GM21619 (cell line): ENCODE results near the gene DCAF10.
A peak's percentile ranks its signal among the peaks of the same experiment; 100 is the strongest.
"Not testable (repeated sequence)": the region's sequence is repeated elsewhere in the genome, so short reads cannot be mapped to it uniquely, and the experiment has no call there.

Experiments used
- ATAC-seq: cut with Tn5 transposase; IDR thresholded peaks from one replicate; pipeline ENCODE4 v1.9.1; 2021; ENCODE audit not compliant: unreplicated experiment

The DCAF10 gene

DNA sequence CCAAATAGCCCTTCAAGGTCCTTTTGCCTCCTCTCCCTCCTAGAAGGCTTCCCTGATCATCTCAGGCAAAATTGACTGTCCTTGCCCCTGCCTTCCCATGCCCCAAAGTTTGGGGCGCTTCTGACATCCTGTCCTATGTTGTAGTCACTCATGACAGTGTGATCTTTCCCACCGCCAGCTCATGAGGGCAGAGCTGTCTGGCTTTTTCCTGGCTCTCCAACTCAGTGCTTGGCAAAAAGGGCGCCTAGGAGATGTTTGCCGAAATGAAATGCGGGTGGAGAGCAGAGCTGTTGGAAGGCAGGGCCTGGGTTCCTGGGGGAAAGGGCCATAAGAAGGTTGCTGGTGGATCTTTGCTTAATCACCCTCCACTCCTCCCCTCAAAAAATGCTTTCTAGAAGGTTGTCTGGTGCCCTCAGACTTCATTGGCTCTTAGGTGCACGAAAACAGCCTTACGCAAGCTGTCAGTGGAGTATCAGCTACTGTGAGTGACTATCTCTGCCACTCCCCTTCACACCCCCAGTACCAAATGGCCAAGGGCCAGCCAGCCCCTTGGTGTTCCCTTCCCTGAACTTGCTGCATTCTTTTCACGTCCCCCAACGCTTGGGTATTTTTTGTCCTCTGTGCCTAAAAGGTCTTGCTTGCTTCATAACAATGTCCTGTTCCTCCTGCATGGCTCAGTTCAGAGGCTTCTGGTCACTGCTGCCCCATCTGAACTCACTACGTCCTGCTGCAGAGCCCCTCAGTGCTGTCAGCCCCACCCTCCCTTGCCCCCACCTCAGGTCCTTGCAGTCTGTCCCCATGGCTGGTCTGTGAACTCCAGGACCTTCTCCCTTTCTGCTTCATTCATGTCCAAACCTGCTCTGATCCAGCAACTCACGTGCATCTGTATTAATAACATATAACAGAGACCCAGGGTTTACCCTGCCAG, 106.0 kb downstream of the DCAF10 start:
- ATAC-seq = no peak

DNA sequence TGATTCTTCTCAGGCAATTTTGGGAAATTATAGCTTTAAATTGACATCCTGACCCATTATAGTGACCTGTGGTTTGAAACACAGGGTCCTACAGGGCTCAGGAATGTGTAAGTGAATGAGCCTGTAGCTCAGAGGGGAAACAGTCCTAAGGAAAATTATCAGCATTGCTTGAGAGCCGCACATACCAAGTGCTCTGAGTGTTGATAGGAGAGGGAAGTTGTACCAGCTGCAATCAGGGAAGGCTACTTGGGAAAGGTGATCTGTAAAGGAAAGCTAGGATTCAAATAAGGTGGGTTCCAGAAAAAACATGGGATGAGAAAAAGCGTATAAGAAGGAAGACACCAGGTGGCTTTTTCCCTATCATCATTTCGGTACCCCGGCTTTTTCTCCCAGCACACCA, 107.7 kb downstream of the DCAF10 start:
- ATAC-seq = no peak

DNA sequence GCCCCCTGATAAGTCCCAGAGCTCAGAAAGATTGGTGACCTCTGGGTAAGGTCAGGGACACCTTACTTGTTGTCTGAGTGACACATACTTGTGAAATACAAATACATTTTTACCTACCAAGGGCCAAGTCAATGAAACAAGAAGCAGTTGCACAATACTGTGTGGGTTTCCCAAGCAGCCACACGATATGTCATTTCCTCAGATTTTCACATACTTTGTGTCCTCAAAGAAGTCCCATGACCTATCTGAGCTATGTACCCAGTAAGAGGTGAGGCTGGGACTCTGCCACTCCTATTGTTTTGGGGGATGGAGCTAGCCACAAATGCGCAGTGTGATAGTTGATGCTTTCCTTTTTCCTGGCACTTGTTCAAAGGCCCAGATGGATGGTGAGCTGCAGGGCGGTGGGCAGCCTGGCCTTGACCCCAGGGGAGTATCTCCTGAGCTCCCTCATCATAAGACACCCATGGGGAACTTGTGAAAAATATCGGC, 108.1 kb downstream of the DCAF10 start:
- no peak for ATAC-seq

DNA sequence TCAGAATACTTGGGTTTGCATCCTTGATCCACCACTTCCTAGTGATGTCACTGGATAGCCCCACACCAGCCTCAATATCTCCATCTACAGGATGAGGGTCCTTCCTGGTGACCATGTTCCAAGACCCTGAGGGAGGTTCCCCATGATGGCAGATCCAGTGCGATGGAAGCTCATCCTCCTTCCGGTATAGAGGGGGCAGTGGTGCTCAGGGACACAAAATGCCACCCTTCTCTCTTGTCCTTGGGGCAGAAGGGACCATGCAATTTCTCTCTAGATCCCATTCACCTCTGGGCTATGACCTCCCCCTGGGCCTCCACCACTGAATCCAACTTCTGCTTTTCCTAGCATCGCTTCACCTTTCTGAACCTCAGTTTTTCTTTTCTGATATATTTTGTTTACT, 108.7 kb downstream of the DCAF10 start:
- no peak for ATAC-seq

DNA sequence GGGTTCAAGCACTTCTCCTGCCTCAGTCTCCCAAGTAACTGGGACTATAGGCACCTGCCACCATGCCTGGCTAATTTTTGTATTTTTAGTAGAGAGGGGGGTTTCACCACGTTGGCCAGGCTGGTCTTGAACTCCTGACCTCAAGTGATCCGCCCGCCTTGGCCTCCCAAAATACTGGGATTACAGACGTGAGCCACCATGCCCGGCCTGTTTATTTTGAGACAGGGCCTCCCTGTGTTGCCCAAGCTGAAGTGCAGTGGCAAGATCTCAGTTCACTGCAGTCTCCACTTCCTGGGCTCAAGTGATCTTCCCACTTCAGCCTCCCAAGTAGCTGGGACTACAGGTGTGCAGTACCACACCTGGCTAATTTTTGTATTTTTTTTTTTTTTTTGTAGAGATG, 109.2 kb downstream of the DCAF10 start:
- not testable (repeated sequence) for ATAC-seq

DNA sequence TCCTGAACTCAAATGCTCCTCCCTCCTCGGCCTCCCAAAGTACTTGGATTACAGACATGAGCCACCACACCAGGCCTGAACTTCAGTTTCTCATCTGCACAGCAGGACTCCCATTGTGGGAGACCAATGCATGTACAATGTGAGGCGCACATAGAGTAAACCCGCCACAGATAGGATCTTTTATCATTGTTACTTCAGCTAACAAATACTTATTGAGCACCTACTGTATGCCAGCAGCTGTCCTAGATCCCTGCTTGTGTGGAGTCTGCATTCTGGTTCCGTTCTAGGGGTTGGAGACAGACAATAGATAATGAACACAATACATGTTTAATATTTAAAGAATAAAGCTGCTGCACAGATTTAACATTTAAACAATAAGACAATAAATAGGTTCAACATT, 109.7 kb downstream of the DCAF10 start:
- ATAC-seq = no peak

DNA sequence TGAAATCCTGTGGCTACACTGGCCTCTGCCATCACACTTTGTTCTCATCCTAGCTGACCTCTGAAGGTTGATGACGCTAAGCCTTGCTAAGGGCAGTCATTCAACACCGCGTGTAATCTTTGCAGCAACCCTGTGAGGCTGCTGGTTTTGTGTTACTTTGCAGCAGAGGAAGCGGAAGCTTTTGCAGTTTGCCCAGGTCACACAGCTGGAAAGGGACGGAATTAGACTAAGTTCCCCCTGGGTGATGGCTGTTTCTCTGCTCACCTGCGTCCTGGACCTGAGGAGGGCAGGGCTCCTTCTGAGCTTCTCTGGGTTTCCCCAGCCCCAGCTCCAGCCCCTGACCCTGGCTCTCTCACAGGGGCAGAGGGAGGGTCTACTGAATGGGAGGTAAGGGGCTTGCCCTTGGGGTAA, 110.7 kb downstream of the DCAF10 start:
- no peak for ATAC-seq

DNA sequence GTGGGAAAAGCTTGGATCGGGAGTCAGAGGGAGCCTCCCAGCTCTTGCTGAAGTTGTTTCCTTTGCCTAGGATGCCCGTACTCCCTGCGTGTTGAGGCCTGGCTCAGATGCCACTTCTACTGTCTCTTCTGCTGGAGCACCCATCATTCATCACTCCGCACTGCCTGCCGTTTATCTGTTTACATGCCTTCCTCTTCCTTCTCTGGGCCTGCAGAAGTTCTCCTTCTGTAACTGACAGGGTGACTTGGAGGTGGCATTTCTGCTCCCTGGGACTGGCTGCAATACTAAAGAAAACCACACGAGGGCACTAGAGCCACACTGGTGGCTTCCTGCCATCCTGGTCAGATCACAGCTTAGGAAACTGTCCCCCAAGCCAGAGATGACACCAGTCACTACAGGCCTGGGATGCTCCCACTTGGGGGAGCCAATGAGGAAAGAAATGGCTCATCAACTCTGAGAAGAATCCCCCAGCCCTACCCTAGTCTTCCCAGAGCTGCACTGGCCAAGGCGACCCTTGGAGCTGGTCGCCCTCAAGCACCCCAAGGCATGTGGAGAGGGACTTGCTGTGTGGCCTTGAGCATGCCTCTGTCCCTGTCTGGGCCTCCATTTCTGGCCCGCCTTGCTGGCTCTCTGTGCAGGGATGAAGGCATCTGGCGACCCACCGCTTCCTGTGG, 113.0 kb downstream of the DCAF10 start:
- peak; percentile 75 for ATAC-seq

DNA sequence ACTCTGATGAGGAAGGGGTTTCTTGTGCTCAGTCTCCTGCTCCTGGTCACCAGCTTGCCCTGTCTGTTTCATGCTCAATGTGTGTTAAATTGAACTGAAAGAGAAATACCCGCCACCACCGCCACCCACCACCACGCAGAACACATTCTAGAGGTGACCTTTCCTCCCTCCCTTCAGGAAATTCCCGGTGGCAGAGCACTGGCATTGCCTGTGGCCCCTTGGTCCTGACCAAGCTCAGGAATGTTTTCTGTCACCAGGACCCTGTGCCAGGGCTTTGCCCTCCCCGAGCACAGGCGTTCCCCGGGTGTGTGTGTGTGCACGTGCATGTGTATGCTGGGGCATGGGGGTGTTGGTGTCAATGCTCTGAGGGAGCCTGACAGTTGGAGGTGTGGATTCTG, 113.6 kb downstream of the DCAF10 start:
- ATAC-seq = no peak

DNA sequence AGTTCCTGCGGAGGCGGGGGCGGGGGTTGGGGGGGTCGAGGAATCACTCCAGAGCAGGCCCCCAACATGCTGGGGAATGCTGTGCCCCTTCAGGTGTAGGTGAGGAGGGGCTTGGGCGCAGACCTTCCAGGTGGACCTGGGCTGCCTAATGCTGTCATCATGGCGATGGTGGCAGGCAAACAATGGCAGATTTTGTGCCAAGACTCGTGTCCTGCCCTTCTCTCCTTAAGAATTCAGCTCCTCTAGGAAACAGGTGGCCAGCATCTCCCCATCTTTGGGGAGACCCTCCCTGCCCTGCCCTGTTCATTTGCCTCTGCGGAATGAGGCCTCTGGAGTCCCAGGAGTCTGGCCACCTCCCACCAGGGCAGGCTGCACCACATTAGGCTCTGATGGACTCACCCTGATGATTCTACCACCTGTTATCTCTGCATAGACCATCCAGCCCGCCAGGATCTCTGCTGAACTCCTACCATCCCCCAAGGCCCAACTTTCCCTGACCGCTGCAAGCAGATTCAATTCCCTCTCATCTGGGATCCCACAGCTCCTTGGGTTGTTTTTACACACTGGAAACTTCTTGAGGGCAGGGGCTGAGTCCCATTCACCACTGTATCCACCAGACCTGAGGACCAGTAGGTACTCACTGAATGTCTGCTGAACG, 114.2 kb downstream of the DCAF10 start:
- no peak for ATAC-seq

DNA sequence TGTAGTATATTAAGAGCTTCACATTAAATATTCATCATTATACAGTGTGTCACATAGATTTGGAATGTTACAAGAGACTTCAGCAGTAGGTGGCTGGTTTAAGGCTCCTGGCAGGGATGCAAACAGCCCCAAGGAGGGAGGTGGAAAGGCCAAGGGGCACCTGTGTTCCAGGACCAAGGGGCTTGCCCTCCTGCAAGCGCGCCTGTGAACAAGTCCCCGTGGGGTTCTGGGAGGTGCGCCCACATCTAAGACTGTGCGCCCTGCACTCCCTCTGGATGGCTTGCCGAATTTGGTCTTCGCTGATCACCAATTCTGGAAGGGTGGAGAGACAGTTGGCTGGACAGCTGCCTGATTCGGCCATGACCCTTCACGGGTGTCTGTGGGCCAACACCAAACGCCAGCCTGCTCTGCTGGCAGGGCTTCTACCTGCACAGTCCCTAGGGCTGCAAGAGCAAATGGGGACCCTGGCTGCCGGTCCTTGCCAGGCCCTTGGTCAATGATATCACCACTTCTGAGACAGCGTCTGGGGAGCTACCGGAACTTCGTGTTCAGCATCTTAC, 115.4 kb downstream of the DCAF10 start:
- ATAC-seq = no peak

DNA sequence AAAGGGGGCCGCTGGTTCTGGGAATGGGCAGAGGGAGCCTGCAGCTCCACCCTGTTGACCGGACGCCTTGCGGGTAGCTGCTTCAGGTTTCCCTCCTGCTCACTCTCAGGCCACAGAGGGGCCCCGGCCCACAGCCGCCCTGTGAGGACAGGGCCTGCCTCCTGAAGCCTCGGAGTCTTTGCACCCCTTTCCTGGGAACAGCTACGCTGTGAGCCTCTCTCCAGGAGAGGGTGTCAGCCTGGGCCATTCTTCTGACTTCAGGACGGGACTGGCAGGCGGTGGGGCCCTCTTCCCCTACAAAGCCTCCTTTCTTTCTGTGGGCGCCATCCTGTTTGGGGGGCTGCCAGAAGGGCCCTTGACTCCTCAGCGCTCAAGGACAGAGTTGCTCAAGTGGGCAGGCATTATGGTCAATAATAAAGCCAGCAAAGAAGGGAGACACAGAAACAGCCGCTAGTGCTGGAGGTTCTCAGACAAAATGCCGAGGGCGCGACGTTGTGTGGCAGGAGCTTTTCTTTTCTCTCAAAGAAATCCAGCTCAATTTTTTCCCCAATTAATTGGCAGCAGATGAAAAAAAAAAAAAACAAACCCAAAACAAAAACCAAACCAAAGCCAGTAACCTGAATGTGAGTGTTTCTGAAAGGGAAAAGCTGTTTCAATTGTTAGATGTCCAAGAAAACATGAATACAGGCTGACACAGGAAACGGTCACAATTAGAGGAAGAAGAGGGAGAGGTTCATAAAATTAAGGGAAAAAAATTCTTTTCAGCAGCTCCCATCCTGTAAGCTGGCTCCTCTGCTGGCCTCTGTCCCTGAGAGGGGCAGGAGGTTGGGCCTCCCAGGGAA, 116.1 kb downstream of the DCAF10 start:
- no peak for ATAC-seq
